ENCODE measurements around the gene SRBD1.

The SRBD1 gene

GRCh38 chr2:45571940-45572339 lies 39.1 kb downstream of the SRBD1 start:
- Histone ChIP-seq H3F3A (ENCODE audit: insufficient read depth, low read length) (peaks cover 15% of the 10 kb centered on the region), H3K4me3 (ENCODE audit: low read length) (no peak overlapping the region), H3K36me3 (replicated peaks; ENCODE audit: insufficient read depth, low read length) (no peaks in the 10 kb centered on the region; the same call in 1 of the 2 replicates), H3K9me2 (replicated peaks; ENCODE audit: insufficient read depth, low read length) (no peaks in the 10 kb centered on the region), H3K9me3 (replicated peaks; ENCODE audit: insufficient read depth, low read length) (no peaks in the 10 kb centered on the region), H3K27ac (ENCODE audit: low read length) (no peak overlapping the region), H2AFZ (ENCODE audit: low read length) (no peak overlapping the region), H3K9ac (ENCODE audit: low read length) (no peak overlapping the region), H3K79me2 (ENCODE audit: low read length) (peaks cover 6% of the 10 kb centered on the region; the same call in 1 of the 2 replicates), H3K4me2 (ENCODE audit: low read depth, low read length) (no peak overlapping the region), H3K27me3 (replicated peaks; ENCODE audit: insufficient read depth, low read length) (no peaks in the 10 kb centered on the region), H4K20me1 (ENCODE audit: insufficient read depth, low read length) (no peaks in the 10 kb centered on the region), H3K4me1 (ENCODE audit: low read length) (peaks cover 16% of the 10 kb centered on the region)
- no peak for DNase-seq
- no peak for TF ChIP-seq CTCF (IDR thresholded peaks at IDR 0.05; ENCODE audit: low read length)
- no peak for TF ChIP-seq EZH2phosphoT487 (IDR thresholded peaks at IDR 0.05; ENCODE audit: low read length)
- TF ChIP-seq EZH2 (optimal IDR thresholded peaks at IDR 0.05; ENCODE audit: low read depth, low read length) = no peak

DNA sequence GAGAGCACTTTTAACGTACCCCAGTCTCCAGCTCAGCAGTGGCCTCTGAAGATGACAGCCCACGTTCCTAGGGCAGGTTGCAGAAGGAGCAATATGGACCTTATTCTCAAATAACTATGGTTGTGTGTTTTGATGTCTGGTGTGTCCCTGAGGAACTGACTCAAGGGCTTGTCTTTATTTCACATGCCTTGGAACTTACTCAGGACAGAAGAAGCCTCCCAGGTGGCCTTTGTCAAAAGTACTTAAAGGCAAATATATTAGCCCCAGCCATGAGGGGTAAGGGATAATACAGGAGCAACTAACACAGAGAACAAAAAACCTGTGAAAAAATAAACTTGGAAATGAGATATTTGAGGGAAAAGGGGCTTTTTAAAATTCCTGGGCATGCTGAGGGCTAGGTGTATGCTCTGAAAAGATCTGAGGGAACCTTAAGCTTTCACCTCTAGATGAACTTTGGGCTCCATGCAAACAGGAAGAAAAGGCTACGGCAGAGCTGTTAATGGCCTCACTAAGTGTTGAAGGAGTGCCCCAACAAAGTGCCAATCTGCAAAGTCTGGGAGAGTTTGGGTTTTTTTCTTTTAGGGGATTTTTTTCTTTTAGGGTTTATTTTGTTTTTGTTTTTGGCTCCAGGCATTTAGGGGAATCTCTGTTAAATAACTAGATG lies 40.3 kb downstream of the SRBD1 start:
- no peak overlapping the region for H2AFZ ChIP-seq (ENCODE audit: low read length)
- H3K4me2 ChIP-seq (ENCODE audit: low read depth, low read length) = no peak overlapping the region
- no peak overlapping the region for H3K9ac ChIP-seq (ENCODE audit: low read length)
- TF ChIP-seq EZH2 (optimal IDR thresholded peaks at IDR 0.05; ENCODE audit: low read depth, low read length) (no peak), EZH2phosphoT487 (IDR thresholded peaks at IDR 0.05; ENCODE audit: low read length) (no peak), CTCF (IDR thresholded peaks at IDR 0.05; ENCODE audit: low read length) (no peak)
- no peaks in the 10 kb centered on the region for H3K9me3 ChIP-seq (replicated peaks; ENCODE audit: insufficient read depth, low read length)
- peaks cover 14% of the 10 kb centered on the region; the same call in 1 of the 2 replicates for H3K79me2 ChIP-seq (ENCODE audit: low read length)
- no peaks in the 10 kb centered on the region for H3K27me3 ChIP-seq (replicated peaks; ENCODE audit: insufficient read depth, low read length)
- no peaks in the 10 kb centered on the region for H3K36me3 ChIP-seq (replicated peaks; ENCODE audit: insufficient read depth, low read length)
- no peaks in the 10 kb centered on the region for H4K20me1 ChIP-seq (ENCODE audit: insufficient read depth, low read length)
- DNase-seq = no peak
- H3K9me2 ChIP-seq (replicated peaks; ENCODE audit: insufficient read depth, low read length) = no peaks in the 10 kb centered on the region
- H3K27ac ChIP-seq (ENCODE audit: low read length) = no peak overlapping the region
- H3F3A ChIP-seq (ENCODE audit: insufficient read depth, low read length) = peaks cover 15% of the 10 kb centered on the region
- H3K4me1 ChIP-seq (ENCODE audit: low read length) = peaks cover 16% of the 10 kb centered on the region
- H3K4me3 ChIP-seq (ENCODE audit: low read length) = no peak overlapping the region

- Histone ChIP-seq H3K9me2 (replicated peaks; ENCODE audit: insufficient read depth, low read length) (no peaks in the 10 kb centered on the region), H3K9ac (ENCODE audit: low read length) (peak overlapping the region; percentile 59; the same call in 1 of the 2 replicates), H3K79me2 (ENCODE audit: low read length) (peaks cover 25% of the 10 kb centered on the region), H3K27me3 (replicated peaks; ENCODE audit: insufficient read depth, low read length) (no peaks in the 10 kb centered on the region), H3K27ac (ENCODE audit: low read length) (peak overlapping the region; percentile 90), H3K36me3 (replicated peaks; ENCODE audit: insufficient read depth, low read length) (no peaks in the 10 kb centered on the region), H3F3A (ENCODE audit: insufficient read depth, low read length) (peaks cover 15% of the 10 kb centered on the region), H3K4me2 (ENCODE audit: low read depth, low read length) (peak overlapping the region; percentile 85), H3K9me3 (replicated peaks; ENCODE audit: insufficient read depth, low read length) (no peaks in the 10 kb centered on the region), H3K4me1 (ENCODE audit: low read length) (peaks cover 16% of the 10 kb centered on the region), H3K4me3 (ENCODE audit: low read length) (peak overlapping the region; percentile 55; the same call in 1 of the 2 replicates), H2AFZ (ENCODE audit: low read length) (no peak overlapping the region), H4K20me1 (ENCODE audit: insufficient read depth, low read length) (no peaks in the 10 kb centered on the region)
- no peak for TF ChIP-seq EZH2phosphoT487 (IDR thresholded peaks at IDR 0.05; ENCODE audit: low read length)
- no peak for TF ChIP-seq CTCF (IDR thresholded peaks at IDR 0.05; ENCODE audit: low read length)
- TF ChIP-seq EZH2 (optimal IDR thresholded peaks at IDR 0.05; ENCODE audit: low read depth, low read length) = no peak
- no peak for DNase-seq
Observed at GRCh38 chr2:45568935-45569334, 42.1 kb downstream of the SRBD1 start.

Data from MM.1S (cell line).